H1 (cell line): ENCODE results near the gene PHLDA2. TPM values are rescaled to one million over a fixed set of nuclear protein-coding genes. Genes with fewer than 3 reads are reported as not detected.
A peak's percentile ranks its signal among the peaks of the same experiment; 100 is the strongest.

Experiments used
- CTCF ChIA-PET: fragments of 300-600 bp; sonication (Branson Sonifier 250); formaldehyde crosslinking; loops from one replicate; lab custom pipeline; 2021; ENCODE audit not compliant: partially characterized antibody; lab: Charles Lee
- POLR2A ChIA-PET: fragments of 300-600 bp; sonication (Branson Sonifier 250); formaldehyde crosslinking; loops from one replicate; lab custom pipeline; 2021; ENCODE audit warnings: inconsistent platforms; ENCODE audit not compliant: partially characterized antibody; lab: Charles Lee
- DNase-seq, 2 experiments: peaks; one replicate each; pipeline versions ENCODE4 v3.0.0 to v3.0.0-alpha.2; 2010 to 2022; ENCODE audit warnings: low spot score in 2 of 2, low read depth in 1 of 2, mixed read lengths in 1 of 2
- FAIRE-seq: peaks from 2 replicates; lab custom pipeline; 2011; peaks lifted over from hg19 to GRCh38; lab: Jason Lieb, UNC
- H2AFZ ChIP-seq: 2 replicates; pipeline ENCODE4 v1.8.1; 2012; ENCODE audit warnings: low read length, inconsistent platforms
- H2AK5ac ChIP-seq: 2 replicates; pipeline ENCODE4 v1.6.1; 2013; ENCODE audit warnings: low read depth, low read length
- H2BK120ac ChIP-seq: replicated peaks from 2 replicates; pipeline ENCODE3; 2013; ENCODE audit warnings: low read depth, low read length, inconsistent platforms
- H2BK12ac ChIP-seq: 2 replicates; pipeline ENCODE4 v1.6.1; 2013; ENCODE audit warnings: low read depth, low read length
- H2BK15ac ChIP-seq: 2 replicates; pipeline ENCODE4 v1.6.1; 2013; ENCODE audit warnings: low read length
- H2BK20ac ChIP-seq: 2 replicates; pipeline ENCODE4 v1.6.1; 2013; ENCODE audit warnings: low read length
- H2BK5ac ChIP-seq: 2 replicates; pipeline ENCODE4 v1.6.1; 2013; ENCODE audit warnings: low read depth, low read length
- H3K14ac ChIP-seq: 2 replicates; pipeline ENCODE4 v1.6.1; 2013; ENCODE audit warnings: inconsistent platforms; ENCODE audit not compliant: insufficient read length
- H3K18ac ChIP-seq: 2 replicates; pipeline ENCODE4 v1.6.1; 2013; ENCODE audit warnings: low read length; ENCODE audit errors: extremely low read depth
- H3K23ac ChIP-seq: 2 replicates; pipeline ENCODE4 v1.6.1; 2013; ENCODE audit warnings: inconsistent platforms; ENCODE audit not compliant: insufficient read length
- H3K23me2 ChIP-seq: 2 replicates; pipeline ENCODE4 v1.6.1; 2013; ENCODE audit warnings: low read depth, low read length
- H3K27ac ChIP-seq: 2 replicates; pipeline ENCODE4 v1.6.1; 2011; ENCODE audit warnings: low read depth, low read length, inconsistent platforms
- H3K27me3 ChIP-seq, 4 experiments: replicated peaks in 1 of 4; 1 replicate in 1 of 4; 2 replicates in 3 of 4; pipeline versions ENCODE4 v1.6.1 to v1.8.1; 2011 to 2013; ENCODE audit warnings: low read length in 3 of 4, mild to moderate bottlenecking in 3 of 4, inconsistent platforms in 2 of 4, mixed read lengths in 2 of 4, moderate library complexity in 1 of 4; ENCODE audit not compliant: control insufficient read depth in 3 of 4, insufficient read depth in 3 of 4; ENCODE audit errors: extremely low read depth in 1 of 4
- H3K36me3 ChIP-seq, 4 experiments: 2 replicates each; pipeline versions ENCODE4 v1.6.1 to v1.8.1; 2011 to 2013; ENCODE audit warnings: mild to moderate bottlenecking in 4 of 4, low read length in 3 of 4, moderate library complexity in 2 of 4, control low read depth in 1 of 4, inconsistent platforms in 1 of 4; ENCODE audit not compliant: insufficient read depth in 4 of 4, control insufficient read depth in 2 of 4
- H3K4ac ChIP-seq: replicated peaks from 2 replicates; pipeline ENCODE3; 2013; ENCODE audit warnings: low read length, low read depth, mixed read lengths, inconsistent platforms; ENCODE audit not compliant: insufficient read length
- H3K4me1 ChIP-seq, 4 experiments: replicated peaks in 1 of 4; 1 replicate in 1 of 4; 2 replicates in 3 of 4; pipeline versions ENCODE4 v1.6.1 to v1.8.1; 2011 to 2013; ENCODE audit warnings: low read length in 3 of 4, inconsistent platforms in 2 of 4, mixed read lengths in 1 of 4; ENCODE audit not compliant: insufficient read depth in 4 of 4, control insufficient read depth in 3 of 4
- H3K4me2 ChIP-seq, 2 experiments: 2 replicates each; pipeline versions ENCODE4 v1.6.1 to v1.8.1; 2011 to 2013; ENCODE audit warnings: low read depth in 2 of 2, low read length in 2 of 2, control low read depth in 1 of 2, inconsistent platforms in 1 of 2, mild to moderate bottlenecking in 1 of 2; ENCODE audit not compliant: insufficient read depth in 1 of 2
- H3K4me3 ChIP-seq, 4 experiments: fragments of 200-600, 300-600 bp in 1 of 4; sonication (generic), shearing (Covaris generic), sonication (Bioruptor Twin) in 1 of 4; 2 replicates each; pipeline versions ENCODE4 v1.5.1 to v1.8.1; 2011 to 2016; ENCODE audit warnings: low read length in 4 of 4, low read depth in 3 of 4, control low read depth in 2 of 4, inconsistent platforms in 2 of 4, mild to moderate bottlenecking in 2 of 4, mixed read lengths in 1 of 4, moderate library complexity in 1 of 4; ENCODE audit not compliant: insufficient read depth in 2 of 4; ENCODE audit errors: extremely low read depth in 1 of 4
- H3K56ac ChIP-seq: replicated peaks from 2 replicates; pipeline ENCODE3; 2013; ENCODE audit warnings: low read depth, mild to moderate bottlenecking, mixed read lengths, low read length, inconsistent platforms; ENCODE audit not compliant: insufficient read length
- H3K79me1 ChIP-seq: 2 replicates; pipeline ENCODE4 v1.6.1; 2013; ENCODE audit warnings: low read depth, low read length, control low read depth
- H3K79me2 ChIP-seq, 2 experiments: 2 replicates each; pipeline versions ENCODE4 v1.6.1 to v1.8.1; 2012 to 2013; ENCODE audit warnings: low read length in 2 of 2, mild to moderate bottlenecking in 2 of 2, inconsistent platforms in 1 of 2; ENCODE audit not compliant: insufficient read depth in 2 of 2, control insufficient read depth in 1 of 2
- H3K9ac ChIP-seq, 4 experiments: replicated peaks in 1 of 4; 1 replicate in 1 of 4; 2 replicates in 3 of 4; pipeline versions ENCODE4 v1.6.1 to v1.8.1; 2011 to 2013; ENCODE audit warnings: low read depth in 3 of 4, low read length in 3 of 4, control low read depth in 2 of 4, mild to moderate bottlenecking in 2 of 4, moderate library complexity in 2 of 4, inconsistent platforms in 1 of 4; ENCODE audit errors: extremely low read depth in 1 of 4
- H3K9me3 ChIP-seq, 2 experiments: 2 replicates each; pipeline versions ENCODE4 v1.6.1 to v1.8.1; 2012 to 2013; ENCODE audit warnings: mild to moderate bottlenecking in 2 of 2, moderate library complexity in 2 of 2, control low read depth in 1 of 2, inconsistent platforms in 1 of 2, low read depth in 1 of 2, low read length in 1 of 2, mixed read lengths in 1 of 2; ENCODE audit not compliant: insufficient read depth in 2 of 2
- H4K20me1 ChIP-seq, 2 experiments: replicated peaks in 1 of 2; 2 replicates each; pipeline versions ENCODE3 to v1.8.1; 2011 to 2013; ENCODE audit warnings: inconsistent platforms in 2 of 2, low read length in 2 of 2, mild to moderate bottlenecking in 1 of 2; ENCODE audit not compliant: insufficient read depth in 2 of 2, control insufficient read depth in 1 of 2
- H4K5ac ChIP-seq: 2 replicates; pipeline ENCODE4 v1.6.1; 2013; ENCODE audit warnings: low read length, low read depth, mixed read lengths, inconsistent platforms; ENCODE audit not compliant: insufficient read length
- H4K8ac ChIP-seq: 2 replicates; pipeline ENCODE4 v1.8.0; 2013; ENCODE audit warnings: mild to moderate bottlenecking, moderate library complexity, low read length, inconsistent platforms; ENCODE audit not compliant: insufficient read depth; ENCODE audit errors: extremely low read depth
- H4K91ac ChIP-seq: replicated peaks from 2 replicates; pipeline ENCODE3; 2013; ENCODE audit warnings: low read length, mixed read lengths, inconsistent platforms; ENCODE audit not compliant: insufficient read length
- GABPA ChIP-seq: IDR thresholded peaks from 2 replicates; pipeline ENCODE4 v1.6.1; 2011; ENCODE audit warnings: mild to moderate bottlenecking, low read length, moderate library complexity, borderline replicate concordance; ENCODE audit not compliant: insufficient read depth
- KDM1A ChIP-seq: fragments of 200-600, 300-600 bp; sonication (generic); IDR thresholded peaks from 2 replicates; pipeline ENCODE4 v1.7.1; 2016; ENCODE audit warnings: mild to moderate bottlenecking, low read length, borderline replicate concordance
- KDM5A ChIP-seq: fragments of 200-600 bp; IDR thresholded peaks from 2 replicates; pipeline ENCODE4 v1.7.1; 2012; ENCODE audit warnings: mild to moderate bottlenecking, low read length, inconsistent platforms, mixed read lengths
- MAFK ChIP-seq: IDR thresholded peaks from 2 replicates; pipeline ENCODE4 v1.6.1; 2012; ENCODE audit warnings: low read depth, mild to moderate bottlenecking, improper control_type of control experiment, low read length
- NANOG ChIP-seq: IDR thresholded peaks from 2 replicates; pipeline ENCODE4 v1.6.1; 2011; ENCODE audit warnings: low read length, low read depth, mild to moderate bottlenecking, inconsistent platforms; ENCODE audit not compliant: insufficient read depth, poor library complexity, severe bottlenecking
- NRF1 ChIP-seq: IDR thresholded peaks from 2 replicates; pipeline ENCODE4 v1.6.1; 2011; ENCODE audit warnings: mild to moderate bottlenecking, low read depth, low read length, improper control_type of control experiment
- PHF8 ChIP-seq: fragments of 200-600 bp; sonication (generic); conservative IDR thresholded peaks from 2 replicates; pipeline ENCODE4 v1.7.1; 2012; ENCODE audit warnings: low read depth, mild to moderate bottlenecking, inconsistent platforms, low read length, moderate library complexity
- POU5F1 ChIP-seq: IDR thresholded peaks from 2 replicates; pipeline ENCODE4 v1.6.1; 2011; ENCODE audit warnings: low read depth, mild to moderate bottlenecking, low read length, moderate library complexity
- RAD21 ChIP-seq, 2 experiments: IDR thresholded peaks in 1 of 2; conservative IDR thresholded peaks in 1 of 2; 2 replicates each; pipeline ENCODE4 v1.6.1; 2011; ENCODE audit warnings: low read depth in 2 of 2, low read length in 2 of 2, improper control_type of control experiment in 1 of 2, inconsistent platforms in 1 of 2, mild to moderate bottlenecking in 1 of 2, moderate library complexity in 1 of 2
- SAP30 ChIP-seq: fragments of 300-600 bp; sonication (generic); IDR thresholded peaks from 2 replicates; pipeline ENCODE4 v1.7.1; 2012; ENCODE audit warnings: low read length, moderate library complexity, mild to moderate bottlenecking, inconsistent platforms; ENCODE audit not compliant: insufficient read depth, insufficient replicate concordance
- SIX5 ChIP-seq: IDR thresholded peaks from 2 replicates; pipeline ENCODE4 v1.6.1; 2011; ENCODE audit warnings: mild to moderate bottlenecking, low read depth, low read length
- SRF ChIP-seq: IDR thresholded peaks from 2 replicates; pipeline ENCODE4 v1.6.1; 2011; ENCODE audit warnings: mild to moderate bottlenecking, low read depth, low read length, moderate library complexity
- WGBS, 2 experiments: shearing (Covaris generic) in 1 of 2; methylation state at CpG; one replicate each; pipeline versions ENCODE4 v1.1.6 to v1.1.7; 2013 to 2015; ENCODE audit warnings: low lambda C conversion rate in 2 of 2, mixed read lengths in 2 of 2, inconsistent platforms in 1 of 2, low coverage in 1 of 2, missing lambda C conversion rate in 1 of 2; ENCODE audit not compliant: insufficient replicate concordance in 2 of 2, insufficient coverage in 1 of 2, insufficient read length in 1 of 2; ENCODE audit errors: extremely low coverage in 1 of 2, missing lambda C conversion rate in 1 of 2; 5-methylcytosine and 5-hydroxymethylcytosine counted together
- polyA plus RNA-seq, 7 experiments: library from polyadenylated mRNA; depleted of rRNA in 3 of 7; stranded (reverse) in 5 of 7; unstranded in 2 of 7; fragments of >200 nt in 5 of 7; fragments of 200-250 nt in 2 of 7; gene quantifications; 1 replicate in 5 of 7; 2 replicates in 1 of 7; 4 replicates in 1 of 7; pipeline versions ENCODE4 v1.2.1 to v1.2.3, GENCODE V29; 2011 to 2013; ENCODE audit warnings: missing spikeins in 2 of 7, mixed read lengths in 2 of 7
- total RNA-seq: library from RNA; stranded (reverse); fragmentation: NEBNext Ultra II Directional; extraction: Animal tissue kit (Norgen Biotek cat#: 25700); gene quantifications from 2 replicates; pipeline ENCODE4 v1.2.1, GENCODE V29; 2021

The PHLDA2 gene
- total and polyA plus RNA-seq, 2 of the 8 experiments (the other 6 are each of a cell fraction or from before 2014, with no cell fraction given): 5.2 to 7.6 TPM

- peaks cover 9% of the 10 kb centered on the region; the same call in 1 of the 2 replicates for H3K79me1 ChIP-seq
- TF ChIP-seq PHF8 (no peak), NRF1 (no peak), NANOG (no peak), KDM5A (no peak), POU5F1 (no peak), KDM1A (no peak), RAD21 (IDR thresholded peaks at IDR 0.05 in 1 of 2, conservative IDR thresholded peaks at IDR 0.05 in 1 of 2; ENCODE audit: low read depth in 2 of 2, low read length in 2 of 2) (no peak), GABPA (no peak), MAFK (no peak), SIX5 (no peak), SAP30 (no peak), SRF (no peak)
- 91% methylated on average over 7 of the region's 7 CpGs; no CpG with 5 or more reads in 1 of the 2 experiments for WGBS, 2 experiments
- H3K18ac ChIP-seq: no peak overlapping the region
- H3K56ac ChIP-seq: no peak overlapping the region
- no peak for DNase-seq
- no peak overlapping the region for H3K23ac ChIP-seq
- no peak overlapping the region for H3K4me2 ChIP-seq
- H4K91ac ChIP-seq: no peak overlapping the region
- H3K4me3 ChIP-seq: no peak overlapping the region
- H3K27me3 ChIP-seq: no peaks in the 10 kb centered on the region
- no peak overlapping the region for H2BK20ac ChIP-seq
- no peak overlapping the region for H4K5ac ChIP-seq
- H4K20me1 ChIP-seq: peaks cover 30 to 32% of the 10 kb centered on the region in 2 experiments
- H2BK5ac ChIP-seq: peak overlapping the region; percentile 44; the same call in 1 of the 2 replicates
- ChIA-PET POLR2A (interaction anchor here (0.8 to 1.5 kb wide), 3 partner anchors 12 to 52 kb away, joined by 3 to 4 read pairs (median 3); no protein-coding TSS in a partner anchor), CTCF (interaction anchor here (1.2 to 4.7 kb wide), 2 partner anchors 9 to 13 kb away, joined by 6 to 19 read pairs; no protein-coding TSS in a partner anchor)
- peaks cover 33 to 79% (median 60%) of the 10 kb centered on the region in 4 experiments for H3K36me3 ChIP-seq
- no peak for FAIRE-seq
- H3K23me2 ChIP-seq: no peaks in the 10 kb centered on the region
- H2BK12ac ChIP-seq: no peak overlapping the region
- no peaks in the 10 kb centered on the region for H3K9me3 ChIP-seq
- no peak overlapping the region for H2BK120ac ChIP-seq
- H3K27ac ChIP-seq: no peak overlapping the region
- no peak overlapping the region for H2AK5ac ChIP-seq
- H3K4ac ChIP-seq: no peak overlapping the region
- H3K14ac ChIP-seq: no peak overlapping the region
- no peak overlapping the region for H2BK15ac ChIP-seq
- H4K8ac ChIP-seq: no peak overlapping the region
- peaks cover 0 to 5% (median 3%) of the 10 kb centered on the region in 4 experiments; a peak in 6 of 7 replicates for H3K4me1 ChIP-seq
- H3K79me2 ChIP-seq: peaks cover 3 to 36% of the 10 kb centered on the region in 2 experiments; a peak in 3 of 4 replicates
- H2AFZ ChIP-seq: no peak overlapping the region
- no peak overlapping the region for H3K9ac ChIP-seq
These were observed 34.0 kb upstream of the PHLDA2 start for GRCh38 chr11:2963112-2963754.
